Measurements from ENCODE around the gene SLC4A2.

- no peak for TF ChIP-seq POLR2A (IDR thresholded peaks at IDR 0.05; ENCODE audit: low read length)
- TF ChIP-seq GATA1 (IDR thresholded peaks at IDR 0.05; ENCODE audit: low read depth, low read length): no peak
Measured at GRCh38 chr7:151060113-151060415, 675 bp downstream of the SLC4A2 start.
